Measurements from ENCODE around the gene HLA-DOA.

DNA sequence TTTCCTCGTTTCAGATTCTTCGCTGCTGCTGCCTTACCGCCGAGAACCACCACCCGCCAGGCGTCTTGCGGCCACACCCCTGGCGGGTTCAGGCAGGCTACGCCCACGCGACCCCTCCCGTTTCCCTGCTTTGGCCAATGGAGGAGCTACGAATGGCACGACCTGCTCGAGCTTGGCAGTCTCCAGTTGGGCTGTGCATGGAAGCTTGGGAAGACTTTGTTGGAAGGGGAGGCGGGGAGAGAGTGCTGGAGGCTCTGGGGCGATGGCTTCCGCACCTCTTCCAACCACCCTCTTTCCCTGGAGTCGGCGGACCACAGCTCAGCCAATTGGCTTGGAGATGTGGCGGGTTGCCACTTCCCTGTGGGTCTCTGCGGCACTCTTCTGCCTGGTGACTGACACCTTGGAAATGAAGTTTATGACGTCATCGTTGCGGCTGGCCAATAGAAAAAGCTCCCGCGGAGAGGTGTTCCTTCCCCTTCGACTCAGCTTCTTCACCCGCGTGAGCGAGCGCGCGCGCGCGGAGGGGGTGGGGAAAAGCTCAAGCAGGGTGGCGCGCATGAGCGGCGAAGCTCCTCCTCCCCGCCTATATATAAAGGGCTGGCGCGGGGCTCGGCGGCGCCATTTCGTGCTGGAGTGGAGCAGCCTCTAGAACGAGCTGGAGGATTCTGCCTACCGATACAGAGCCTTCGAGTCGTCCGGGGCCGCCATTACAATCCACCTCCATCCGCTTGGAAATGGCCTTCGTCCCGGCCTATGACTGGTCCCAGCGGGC lies 37.6 kb downstream of the HLA-DOA start:
- TF ChIP-seq, protein P1, sequence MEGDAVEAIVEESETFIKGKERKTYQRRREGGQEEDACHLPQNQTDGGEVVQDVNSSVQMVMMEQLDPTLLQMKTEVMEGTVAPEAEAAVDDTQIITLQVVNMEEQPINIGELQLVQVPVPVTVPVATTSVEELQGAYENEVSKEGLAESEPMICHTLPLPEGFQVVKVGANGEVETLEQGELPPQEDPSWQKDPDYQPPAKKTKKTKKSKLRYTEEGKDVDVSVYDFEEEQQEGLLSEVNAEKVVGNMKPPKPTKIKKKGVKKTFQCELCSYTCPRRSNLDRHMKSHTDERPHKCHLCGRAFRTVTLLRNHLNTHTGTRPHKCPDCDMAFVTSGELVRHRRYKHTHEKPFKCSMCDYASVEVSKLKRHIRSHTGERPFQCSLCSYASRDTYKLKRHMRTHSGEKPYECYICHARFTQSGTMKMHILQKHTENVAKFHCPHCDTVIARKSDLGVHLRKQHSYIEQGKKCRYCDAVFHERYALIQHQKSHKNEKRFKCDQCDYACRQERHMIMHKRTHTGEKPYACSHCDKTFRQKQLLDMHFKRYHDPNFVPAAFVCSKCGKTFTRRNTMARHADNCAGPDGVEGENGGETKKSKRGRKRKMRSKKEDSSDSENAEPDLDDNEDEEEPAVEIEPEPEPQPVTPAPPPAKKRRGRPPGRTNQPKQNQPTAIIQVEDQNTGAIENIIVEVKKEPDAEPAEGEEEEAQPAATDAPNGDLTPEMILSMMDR (conservative IDR thresholded peaks at IDR 0.05; ENCODE audit: low read depth, low read length): no peak
- no peak for TF ChIP-seq EZH2 (IDR thresholded peaks at IDR 0.05; ENCODE audit: low read length, unreplicated experiment)
- no peak for TF ChIP-seq EZH2phosphoT487 (IDR thresholded peaks at IDR 0.05; ENCODE audit: borderline replicate concordance, low read length)

Data from PC-3 (cell line).